HG03460 (cell line): ENCODE data around the gene POLR3E.

Source experiments
- ATAC-seq: cut with Tn5 transposase; IDR thresholded peaks from one replicate; pipeline ENCODE4 v1.9.1; 2021; ENCODE audit not compliant: unreplicated experiment

POLR3E gene

DNA sequence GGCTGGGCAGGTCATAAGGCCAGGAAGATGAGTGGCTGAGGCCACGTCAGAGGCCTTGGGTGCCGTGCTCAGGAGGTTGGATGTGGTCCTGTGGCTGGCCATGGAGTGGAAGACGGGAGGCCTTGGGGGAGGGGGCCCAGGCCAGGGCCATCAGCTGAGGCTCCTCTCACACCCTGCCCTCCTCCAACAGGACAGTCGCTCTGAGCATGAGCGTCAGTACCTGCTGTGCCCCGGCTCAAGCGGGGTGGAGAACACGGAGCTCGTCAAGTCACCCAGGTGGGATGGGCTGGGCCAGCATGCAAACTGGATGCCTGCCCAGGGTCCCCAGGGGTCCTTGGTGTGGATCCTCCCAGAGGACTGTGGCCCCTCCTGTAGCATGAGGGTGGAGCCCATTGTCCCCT, 19.2 kb downstream of the POLR3E start:
- ATAC-seq, result no peak

DNA sequence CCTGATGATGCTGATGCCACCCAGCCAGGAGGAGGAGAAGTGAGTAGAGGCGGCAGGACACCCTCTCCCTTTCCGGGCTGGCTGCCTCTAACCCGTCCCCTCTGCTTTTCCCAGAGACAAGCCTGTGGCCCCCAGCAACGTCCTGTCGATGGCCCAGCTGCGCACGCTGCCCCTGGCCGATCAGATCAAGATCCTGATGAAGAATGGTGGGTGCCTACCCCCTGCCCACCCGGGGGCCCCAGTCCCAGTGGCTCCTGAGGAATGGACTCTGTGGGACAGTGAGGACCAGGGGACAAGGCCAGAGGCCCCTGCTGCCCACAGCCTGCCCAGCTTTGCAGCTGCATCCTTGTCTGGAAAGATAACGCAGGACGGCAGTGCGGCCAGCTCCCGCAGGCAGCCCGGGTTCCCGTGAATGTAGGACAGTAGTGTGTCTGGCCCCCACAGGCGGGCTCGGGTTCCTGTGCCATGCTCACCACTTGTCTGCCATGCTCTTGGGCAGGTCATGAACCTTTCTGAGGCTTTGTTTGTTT, 19.9 kb downstream of the POLR3E start:
- ATAC-seq, result no peak

DNA sequence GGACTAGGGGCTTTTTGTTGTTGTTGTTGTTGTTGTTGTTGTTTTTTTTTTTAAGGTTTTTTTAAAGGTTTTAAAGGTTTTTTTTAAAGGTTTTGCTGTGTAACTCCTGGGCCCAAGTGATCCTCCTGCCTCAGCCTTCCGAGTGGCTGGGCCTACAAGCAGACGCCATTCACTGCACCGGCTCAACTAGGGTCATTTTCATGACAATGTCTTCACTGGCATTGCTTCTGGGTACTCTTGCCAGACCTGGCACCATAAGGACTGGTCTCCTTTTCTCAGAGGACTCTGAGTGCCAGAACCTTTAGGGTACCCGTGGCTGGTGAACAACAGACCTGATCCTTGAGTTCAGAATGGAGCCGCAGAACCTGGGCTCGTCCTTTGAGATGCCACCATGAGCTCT, 20.4 kb downstream of the POLR3E start:
- ATAC-seq, result no peak

DNA sequence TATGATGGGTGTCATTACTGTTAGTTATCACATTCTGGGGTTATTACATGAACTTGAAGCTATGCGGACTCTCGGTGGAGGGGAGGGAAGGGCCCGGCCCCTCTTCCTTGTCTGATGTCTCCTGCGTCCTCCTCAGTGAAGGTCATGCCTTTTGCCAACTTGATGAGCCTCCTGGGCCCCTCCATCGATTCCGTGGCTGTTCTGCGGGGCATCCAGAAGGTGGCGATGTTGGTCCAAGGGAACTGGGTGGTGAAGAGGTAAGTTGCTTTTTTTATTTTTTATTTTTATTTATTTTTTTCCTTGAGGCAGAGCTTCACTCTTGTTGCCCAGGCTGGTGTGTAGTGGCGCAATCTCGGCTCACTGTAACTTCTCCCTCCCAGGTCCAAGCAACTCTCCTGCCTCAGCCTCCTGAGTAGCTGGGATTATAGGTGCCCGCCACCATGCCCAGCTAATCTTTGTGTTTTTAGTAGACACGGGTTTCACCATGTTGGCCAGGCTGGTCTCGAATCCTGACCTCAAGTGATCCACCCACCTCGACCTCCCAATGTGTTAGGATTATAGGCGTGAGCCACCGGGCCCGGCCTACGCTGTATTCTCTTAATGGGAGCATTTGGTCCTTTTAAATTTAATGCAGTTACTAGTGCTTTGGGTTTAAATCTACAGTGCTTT, 21.6 kb downstream of the POLR3E start:
- ATAC-seq, result no peak

DNA sequence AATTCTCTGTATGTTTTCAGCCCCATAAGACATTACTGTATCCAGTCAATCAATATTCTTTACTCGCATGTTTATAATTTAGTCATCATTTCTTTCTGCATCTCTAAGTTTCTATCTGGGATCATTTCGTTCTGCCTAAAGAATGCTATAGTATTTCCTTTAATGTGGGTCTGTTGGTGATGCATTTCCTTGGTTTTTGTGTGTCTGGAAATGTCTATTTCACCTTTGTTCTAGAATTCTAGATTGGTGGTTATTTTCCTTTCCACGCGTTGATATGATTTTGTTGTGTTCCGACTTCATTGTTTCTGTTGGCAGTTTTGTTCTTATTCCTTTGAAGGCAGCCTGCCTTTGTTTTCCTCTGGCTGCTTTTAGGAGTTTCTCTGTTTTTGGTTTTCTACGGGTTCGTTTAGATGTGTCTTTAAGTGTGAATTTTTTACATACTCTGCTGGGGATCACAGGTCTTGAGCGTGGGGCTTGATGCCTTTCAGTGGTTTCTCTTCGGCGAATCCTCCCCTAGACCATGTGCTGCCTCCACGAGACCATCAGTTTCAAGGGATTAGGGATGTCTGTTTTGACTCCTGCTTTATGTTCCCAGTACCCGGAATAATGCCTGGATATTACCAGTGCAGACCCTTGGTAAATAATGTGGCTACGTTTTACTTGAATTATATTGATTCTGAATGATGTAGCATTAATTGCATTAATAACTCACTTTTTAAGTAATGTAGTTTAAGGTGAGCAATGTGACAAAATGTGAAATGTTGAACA, 23.5 kb downstream of the POLR3E start:
- no peak for ATAC-seq

GRCh38 chr16:22321340-22322001, 24.3 kb downstream of the POLR3E start:
- no peak for ATAC-seq

- no peak for ATAC-seq
Measured at GRCh38 chr16:22322021-22322471, 24.8 kb downstream of the POLR3E start.

DNA sequence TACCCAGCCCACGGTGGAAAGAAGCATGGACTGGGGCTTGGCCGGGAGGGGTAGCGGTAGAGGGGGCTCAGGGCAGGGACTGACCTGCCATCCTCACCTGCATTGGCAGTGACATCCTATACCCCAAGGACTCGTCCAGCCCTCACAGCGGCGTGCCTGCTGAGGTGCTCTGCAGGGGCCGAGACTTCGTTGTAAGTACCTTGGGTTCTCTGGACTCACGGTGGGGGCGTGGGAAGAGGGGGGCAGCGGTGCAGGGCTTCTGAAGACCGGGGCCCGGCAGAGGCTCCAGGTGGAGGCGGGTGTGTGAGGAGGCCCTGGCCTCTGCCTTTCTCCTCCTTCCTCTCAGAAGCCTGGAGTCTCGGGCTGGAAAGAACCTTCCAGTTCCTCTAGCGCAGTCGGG, 25.5 kb downstream of the POLR3E start:
- ATAC-seq, result no peak

GRCh38 chr16:22323173-22323958, 26.2 kb downstream of the POLR3E start:
- no peak for ATAC-seq

- no peak for ATAC-seq
Measured at GRCh38 chr16:22323959-22324786, 27.0 kb downstream of the POLR3E start.

DNA sequence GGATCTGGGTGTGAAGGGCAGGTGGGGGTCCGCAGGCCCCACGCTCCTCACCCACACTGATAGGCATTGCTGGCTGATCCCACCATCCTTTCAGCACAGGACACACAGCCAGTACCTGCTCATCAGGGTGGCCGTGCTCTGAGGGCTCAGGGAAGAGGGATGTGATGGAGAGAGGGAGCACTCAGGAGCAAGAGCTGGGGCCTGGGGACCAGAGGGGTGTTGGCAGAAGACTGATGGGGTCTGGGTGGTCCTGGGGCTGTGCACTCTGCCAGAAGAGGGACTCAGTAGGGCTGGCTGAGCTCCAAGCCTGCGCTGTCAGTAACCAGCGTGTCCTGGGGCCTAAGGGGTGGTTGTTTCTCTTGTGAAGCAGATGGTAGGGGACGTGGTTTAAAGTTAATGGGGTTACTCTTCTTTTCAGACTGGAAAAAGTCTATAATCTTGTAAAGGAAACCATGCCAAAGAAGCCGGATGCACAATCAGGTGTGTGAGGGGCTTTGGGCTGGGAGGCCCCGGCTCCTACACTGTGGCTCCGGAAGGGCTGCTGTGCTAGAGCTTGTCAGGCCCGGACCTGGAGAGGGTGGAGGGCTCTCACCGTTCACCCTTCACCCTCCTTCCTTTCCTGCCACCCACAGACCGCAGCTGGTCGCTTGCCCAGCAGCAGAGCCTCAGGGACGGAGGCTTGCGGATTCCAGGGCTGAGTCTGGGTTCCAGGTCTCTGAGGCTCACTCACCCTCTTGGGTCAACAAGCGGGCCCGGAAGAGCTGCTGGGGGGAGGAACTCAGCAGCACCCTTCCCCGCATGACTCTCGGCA, 27.8 kb downstream of the POLR3E start:
- no peak for ATAC-seq

- no peak for ATAC-seq
Measured at GRCh38 chr16:22325598-22326368, 28.6 kb downstream of the POLR3E start.

DNA sequence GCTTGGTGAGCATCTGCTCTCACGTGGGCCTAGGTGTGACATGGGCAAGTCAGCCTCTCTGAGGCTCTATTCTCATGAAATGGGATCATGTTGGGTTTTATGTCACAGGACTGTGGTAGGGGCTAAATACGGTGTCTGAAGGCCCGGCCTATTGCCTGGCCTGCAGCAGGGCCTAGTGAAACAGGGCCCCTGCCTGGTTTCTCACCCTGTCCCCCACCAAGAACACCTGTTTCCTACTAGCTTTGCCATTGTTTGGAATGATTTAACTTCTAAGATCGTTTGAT, 29.1 kb downstream of the POLR3E start:
- no peak for ATAC-seq

GRCh38 chr16:22326771-22327445, 29.7 kb downstream of the POLR3E start:
- no peak for ATAC-seq

- ATAC-seq, result no peak
Measured at GRCh38 chr16:22327446-22327775, 30.2 kb downstream of the POLR3E start.

DNA sequence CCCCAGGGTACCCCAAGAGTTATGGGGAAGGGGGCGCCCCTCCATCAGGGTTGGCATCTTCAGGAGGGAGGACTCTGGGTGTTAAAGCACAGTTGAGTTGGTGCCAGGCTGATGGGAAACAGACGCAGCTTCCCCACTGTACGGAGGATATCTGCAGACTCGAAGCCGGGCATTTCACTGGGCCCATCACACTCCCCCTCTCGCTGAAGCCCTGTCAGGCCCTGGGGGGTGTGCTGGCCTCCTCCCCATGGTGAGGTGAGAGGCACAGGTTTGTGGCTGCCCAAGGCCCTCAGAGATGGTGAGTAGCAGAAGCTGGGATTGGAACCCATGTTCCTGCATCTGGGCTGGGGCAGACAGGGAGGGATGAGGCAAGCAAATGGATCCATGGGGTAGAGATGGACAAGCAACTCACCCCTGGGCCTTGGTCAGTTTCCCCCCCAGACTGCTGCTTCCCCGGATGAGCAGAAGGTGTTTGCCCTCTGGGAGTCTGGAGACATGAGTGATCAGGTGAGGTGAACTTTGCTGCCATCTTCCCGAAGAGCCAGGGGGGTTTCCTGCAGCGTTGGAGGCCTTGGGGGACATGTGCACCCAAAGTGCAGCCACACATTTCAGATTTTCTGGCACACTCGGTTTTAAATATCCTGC, 31.0 kb downstream of the POLR3E start:
- no peak for ATAC-seq

DNA sequence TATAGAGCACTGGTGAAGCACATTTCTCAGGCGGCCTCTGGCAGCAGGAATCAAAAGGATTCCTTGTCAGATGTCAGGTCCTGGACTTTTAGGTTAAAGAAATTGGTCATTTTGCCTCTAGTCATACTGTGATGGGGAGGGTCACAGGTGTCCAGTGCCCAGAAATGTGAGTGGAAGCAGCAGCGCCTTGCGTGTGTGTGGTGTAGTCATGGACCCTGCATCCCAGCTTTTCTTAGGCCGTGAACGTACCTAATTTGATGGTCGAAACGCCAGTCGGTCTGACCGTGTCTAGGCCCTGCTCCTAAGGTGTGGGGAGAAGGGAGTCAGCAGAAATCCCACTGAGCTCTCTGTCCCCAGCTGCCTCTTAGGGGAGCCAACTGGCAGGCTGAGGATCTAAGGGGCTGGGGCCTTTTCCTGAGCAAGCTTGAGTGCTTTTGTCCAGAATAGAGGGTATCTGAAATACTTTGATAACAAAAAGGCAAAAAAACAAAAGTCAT, 32.0 kb downstream of the POLR3E start:
- ATAC-seq, result no peak

- no peak for ATAC-seq
Measured at GRCh38 chr16:22330326-22330725, 33.1 kb downstream of the POLR3E start.
